Ovary (tissue), 3 donors: ENCODE results near the gene ATAD2B.

Experiments
- EP300 ChIP-seq: sonication (generic); formaldehyde crosslinking; IDR thresholded peaks from one replicate; pipeline ENCODE4 v1.6.1; 2017; ENCODE audit warnings: antibody characterized with exemption
- POLR2A ChIP-seq: fragments of 450-650 bp; IDR thresholded peaks from one replicate; pipeline ENCODE4 v1.6.1; 2017; ENCODE audit warnings: antibody characterized with exemption, mild to moderate bottlenecking, moderate library complexity
- TF ChIP-seq, protein P1 (sequence below), 3 donors: fragments of 450-650 bp in 2 of 3; fragments of 200-600 bp in 1 of 3; IDR thresholded peaks; one replicate each; pipeline versions ENCODE4 v1.5.1 to v1.8.0; 2016 to 2022; ENCODE audit warnings: antibody characterized with exemption in 3 of 3, mild to moderate bottlenecking in 1 of 3
- donor health status: DM: no; HTN: no; CAD: no.

DNA sequence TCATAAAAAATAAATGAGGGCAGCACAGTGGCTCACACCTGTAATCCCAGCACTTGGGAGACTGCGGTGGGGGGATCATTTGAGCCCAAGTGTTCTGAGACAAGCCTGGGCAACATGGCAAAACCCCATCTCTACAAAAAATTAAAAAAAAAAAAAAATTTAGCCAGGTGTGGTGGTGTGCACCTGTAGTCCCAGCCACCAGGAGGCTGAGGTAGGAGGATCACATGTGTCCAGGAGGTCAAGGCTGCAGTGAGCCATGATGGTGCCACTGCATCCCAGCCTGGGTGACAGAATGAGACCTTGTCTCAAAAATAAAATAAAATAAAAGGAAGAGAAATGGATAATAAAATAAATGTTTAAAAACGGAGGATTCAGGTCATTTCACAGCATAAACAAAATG lies 113.5 kb downstream of the ATAD2B start:
- TF ChIP-seq, protein P1, sequence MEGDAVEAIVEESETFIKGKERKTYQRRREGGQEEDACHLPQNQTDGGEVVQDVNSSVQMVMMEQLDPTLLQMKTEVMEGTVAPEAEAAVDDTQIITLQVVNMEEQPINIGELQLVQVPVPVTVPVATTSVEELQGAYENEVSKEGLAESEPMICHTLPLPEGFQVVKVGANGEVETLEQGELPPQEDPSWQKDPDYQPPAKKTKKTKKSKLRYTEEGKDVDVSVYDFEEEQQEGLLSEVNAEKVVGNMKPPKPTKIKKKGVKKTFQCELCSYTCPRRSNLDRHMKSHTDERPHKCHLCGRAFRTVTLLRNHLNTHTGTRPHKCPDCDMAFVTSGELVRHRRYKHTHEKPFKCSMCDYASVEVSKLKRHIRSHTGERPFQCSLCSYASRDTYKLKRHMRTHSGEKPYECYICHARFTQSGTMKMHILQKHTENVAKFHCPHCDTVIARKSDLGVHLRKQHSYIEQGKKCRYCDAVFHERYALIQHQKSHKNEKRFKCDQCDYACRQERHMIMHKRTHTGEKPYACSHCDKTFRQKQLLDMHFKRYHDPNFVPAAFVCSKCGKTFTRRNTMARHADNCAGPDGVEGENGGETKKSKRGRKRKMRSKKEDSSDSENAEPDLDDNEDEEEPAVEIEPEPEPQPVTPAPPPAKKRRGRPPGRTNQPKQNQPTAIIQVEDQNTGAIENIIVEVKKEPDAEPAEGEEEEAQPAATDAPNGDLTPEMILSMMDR (IDR thresholded peaks at IDR 0.05) = no peak
- TF ChIP-seq POLR2A = no peak
- no peak for TF ChIP-seq EP300
